ENCODE data around the gene ABCB1.

GRCh38 chr7:87534072-87534471 lies 66.6 kb downstream of the ABCB1 start:
- TF ChIP-seq CTCF (IDR thresholded peaks at IDR 0.05; ENCODE audit: poor library complexity, severe bottlenecking) (no peak), REST (IDR thresholded peaks at IDR 0.05; ENCODE audit: borderline replicate concordance) (no peak)

All from neural cell (in vitro differentiated cells).